Measurements from ENCODE around the gene RAP1GAP2.

- TF ChIP-seq EZH2phosphoT487 (IDR thresholded peaks at IDR 0.05; ENCODE audit: low read length) (no peak), EZH2 (optimal IDR thresholded peaks at IDR 0.05; ENCODE audit: low read depth, low read length) (no peak), CTCF (IDR thresholded peaks at IDR 0.05; ENCODE audit: low read length) (no peak)
Observed at GRCh38 chr17:2912754-2913153, 116.5 kb downstream of the RAP1GAP2 start.

Measured in MM.1S (cell line).